Vagina (tissue), 2 donors: ENCODE data around the gene PRR29.

Experiments used
- CTCF ChIP-seq, 3 experiments: fragments of 450-650 bp in 2 of 3; fragments of 200-600 bp in 1 of 3; sonication (generic) in 1 of 3; IDR thresholded peaks; one replicate each; pipeline ENCODE4 v1.5.1; 2017 to 2019; ENCODE audit warnings: antibody characterized with exemption in 3 of 3, mild to moderate bottlenecking in 2 of 3, moderate library complexity in 2 of 3
- POLR2AphosphoS5 ChIP-seq, 2 donors: sonication (generic); formaldehyde crosslinking; IDR thresholded peaks; one replicate each; pipeline ENCODE4 v1.9.0; 2017; ENCODE audit warnings: antibody characterized with exemption in 2 of 2, mild to moderate bottlenecking in 2 of 2, low read depth in 1 of 2; ENCODE audit not compliant: insufficient read depth in 1 of 2

DNA sequence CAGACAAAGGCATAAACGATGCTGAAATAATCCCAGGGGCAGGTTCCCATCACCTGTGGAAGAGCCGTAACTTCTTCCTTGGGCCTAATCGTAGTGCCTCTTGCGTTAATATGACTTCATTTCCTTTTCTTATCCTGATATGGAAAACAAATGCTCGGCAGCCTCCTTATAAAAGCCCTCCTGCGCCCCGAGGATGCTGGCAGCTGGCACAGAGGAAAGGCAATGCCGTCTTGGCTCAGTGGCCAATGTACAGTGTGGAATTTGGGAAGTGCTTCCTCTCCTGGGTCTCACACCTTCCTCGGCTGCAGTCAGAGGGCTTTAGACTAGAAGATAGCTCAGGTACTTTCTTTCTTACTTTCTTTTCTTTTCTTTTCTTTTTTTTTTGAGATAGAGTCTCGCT is 28.9 kb upstream of the PRR29 start:
- TF ChIP-seq CTCF (IDR thresholded peaks at IDR 0.05) (no peak), POLR2AphosphoS5 (IDR thresholded peaks at IDR 0.05; ENCODE audit: insufficient read depth in 1 of 2, low read depth in 1 of 2) (no peak)
